NCI-H748 (cell line): ENCODE data around the gene NACA2.
"Not testable (repeated sequence)": the region's sequence is repeated elsewhere in the genome, so short reads cannot be mapped to it uniquely, and the experiment has no call there.

Experiments
- DNase-seq: peaks from one replicate; lab custom pipeline; 2025; ENCODE audit not compliant: unreplicated experiment; lab: John Stamatoyannopoulos, UW

Gene NACA2

GRCh38 chr17:61552560-61552959 lies 38.5 kb downstream of the NACA2 start:
- DNase-seq, result not testable (repeated sequence)

GRCh38 chr17:61551255-61551742 lies 39.7 kb downstream of the NACA2 start:
- DNase-seq, result peak; percentile 10

GRCh38 chr17:61547113-61547512 lies 43.9 kb downstream of the NACA2 start:
- DNase-seq, result no peak

- DNase-seq, result no peak
Observed at GRCh38 chr17:61545335-61545938, 45.6 kb downstream of the NACA2 start.

GRCh38 chr17:61543786-61544415 lies 47.1 kb downstream of the NACA2 start:
- DNase-seq, result no peak

GRCh38 chr17:61542027-61542426 lies 49.0 kb downstream of the NACA2 start:
- DNase-seq, result no peak

GRCh38 chr17:61540874-61541273 lies 50.1 kb downstream of the NACA2 start:
- no peak for DNase-seq
